ENCODE results near the gene MYO5A.

MYO5A gene

GRCh38 chr15:52284164-52284563, 244.5 kb downstream of the MYO5A start:
- FAIRE-seq, result no peak

DNA sequence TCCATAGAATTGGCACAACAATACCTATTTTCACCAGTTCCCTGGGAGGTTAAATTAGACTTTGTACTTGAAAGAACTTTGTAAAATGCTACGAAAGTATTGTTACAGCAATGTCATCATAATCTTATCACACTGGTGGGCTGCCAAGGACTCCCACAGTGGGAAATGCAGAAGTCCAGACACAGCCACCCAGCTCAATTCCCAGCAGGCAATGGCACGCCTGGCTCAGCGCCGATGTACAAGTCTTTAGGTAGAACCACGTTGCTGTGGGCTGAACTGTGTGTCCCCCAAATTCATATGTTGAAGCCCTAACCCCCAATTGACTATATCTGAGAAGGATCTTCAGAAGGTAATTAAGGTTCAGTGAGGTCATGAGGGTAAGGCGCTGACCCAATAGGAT, 245.4 kb downstream of the MYO5A start:
- no peak for DNase-seq (ENCODE audit: insufficient read length, low spot score)
- TF ChIP-seq SPI1 (IDR thresholded peaks at IDR 0.05; ENCODE audit: low read depth, low read length) (no peak), PAX5 (IDR thresholded peaks at IDR 0.05; ENCODE audit: insufficient read depth, low read length, severe bottlenecking) (no peak), POLR2AphosphoS5 (IDR thresholded peaks at IDR 0.05; ENCODE audit: low read depth, low read length) (no peak), POU2F2 (IDR thresholded peaks at IDR 0.05; ENCODE audit: low read depth, low read length) (no peak), TAF1 (IDR thresholded peaks at IDR 0.05; ENCODE audit: low read depth, low read length) (no peak), POLR2A (IDR thresholded peaks at IDR 0.05; ENCODE audit: low read depth, low read length) (no peak)
- FAIRE-seq, result no peak

More at GRCh38 chr15:52284164-52284563, 244.5 kb downstream of the MYO5A start:
- DNase-seq (ENCODE audit: insufficient read length, low spot score), result no peak
- TF ChIP-seq PAX5 (IDR thresholded peaks at IDR 0.05; ENCODE audit: insufficient read depth, low read length, severe bottlenecking), result no peak
- no peak for TF ChIP-seq POU2F2 (IDR thresholded peaks at IDR 0.05; ENCODE audit: low read depth, low read length)
- TF ChIP-seq SPI1 (IDR thresholded peaks at IDR 0.05; ENCODE audit: low read depth, low read length), result no peak
- no peak for TF ChIP-seq POLR2AphosphoS5 (IDR thresholded peaks at IDR 0.05; ENCODE audit: low read depth, low read length)
- TF ChIP-seq TAF1 (IDR thresholded peaks at IDR 0.05; ENCODE audit: low read depth, low read length), result no peak
- no peak for TF ChIP-seq POLR2A (IDR thresholded peaks at IDR 0.05; ENCODE audit: low read depth, low read length)

DNA sequence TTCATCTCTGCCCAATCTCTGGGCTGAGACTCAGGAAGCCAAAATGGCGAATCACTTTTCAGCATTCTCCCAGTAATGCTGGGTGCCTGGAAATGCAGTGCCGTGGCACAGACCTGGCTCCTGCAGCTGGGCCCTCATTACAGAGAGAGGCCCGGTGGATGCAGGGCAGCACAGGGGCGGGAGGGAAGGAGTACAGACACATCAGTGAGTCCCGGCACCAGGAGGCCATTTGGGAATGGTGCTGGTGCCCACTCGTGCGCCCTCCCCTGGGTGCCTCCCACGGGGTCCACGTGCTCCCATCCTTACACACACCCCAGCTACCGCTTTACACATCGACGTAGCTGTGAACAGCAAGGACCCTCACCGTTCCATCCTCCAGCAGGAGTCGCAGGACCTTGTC, 246.3 kb downstream of the MYO5A start:
- no peak for TF ChIP-seq POU2F2 (IDR thresholded peaks at IDR 0.05; ENCODE audit: low read depth, low read length)
- no peak for TF ChIP-seq POLR2A (IDR thresholded peaks at IDR 0.05; ENCODE audit: low read depth, low read length)
- TF ChIP-seq PAX5 (IDR thresholded peaks at IDR 0.05; ENCODE audit: insufficient read depth, low read length, severe bottlenecking), result no peak
- TF ChIP-seq POLR2AphosphoS5 (IDR thresholded peaks at IDR 0.05; ENCODE audit: low read depth, low read length), result no peak
- TF ChIP-seq TAF1 (IDR thresholded peaks at IDR 0.05; ENCODE audit: low read depth, low read length), result no peak
- no peak for TF ChIP-seq SPI1 (IDR thresholded peaks at IDR 0.05; ENCODE audit: low read depth, low read length)
- DNase-seq (ENCODE audit: insufficient read length, low spot score) (no peak), FAIRE-seq (no peak)

DNA sequence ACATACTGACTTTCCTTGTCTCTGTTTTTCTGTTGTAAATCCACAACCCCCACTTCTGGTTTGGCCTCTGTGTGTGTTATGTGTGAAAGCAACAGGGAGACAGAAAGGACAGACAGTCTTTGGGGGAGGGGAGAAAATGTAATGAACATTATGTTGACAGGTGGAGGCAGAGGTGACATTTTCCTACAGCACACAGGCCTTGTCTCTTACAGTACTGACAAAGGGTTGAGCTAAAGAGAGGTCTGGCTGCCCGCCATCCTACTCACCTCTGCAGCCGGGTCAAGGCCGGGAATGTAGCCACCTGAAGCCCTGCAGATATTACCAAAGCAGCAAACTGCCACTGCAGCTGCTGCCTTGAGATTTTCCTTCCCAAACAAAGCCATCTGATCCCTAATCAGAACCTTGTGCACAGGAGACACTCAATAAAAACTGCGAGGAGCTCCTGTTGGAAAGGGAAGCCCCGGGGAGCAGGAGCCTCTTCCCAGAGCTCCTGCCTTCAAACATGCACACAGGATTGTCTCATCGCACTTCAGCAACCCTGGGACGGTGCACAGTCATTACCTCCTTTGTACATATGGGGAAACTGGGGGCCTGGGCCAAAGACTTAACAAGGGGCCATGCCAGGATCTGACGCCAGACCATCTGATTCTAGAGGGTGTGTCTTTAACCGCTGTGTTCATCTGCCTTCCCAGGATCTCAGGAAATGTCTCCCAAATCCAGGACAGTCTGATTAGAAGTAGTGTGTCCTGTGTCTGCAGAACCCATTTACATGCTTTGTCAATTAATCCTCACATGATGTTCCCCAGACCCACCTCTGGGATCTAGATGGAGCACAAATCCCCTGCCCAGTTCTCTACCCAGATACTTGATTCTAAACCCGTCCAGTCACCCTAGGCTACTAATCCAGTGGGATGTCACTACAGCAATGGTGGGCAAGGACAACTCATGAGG, 247.3 kb downstream of the MYO5A start:
- no peak for TF ChIP-seq POU2F2 (IDR thresholded peaks at IDR 0.05; ENCODE audit: low read depth, low read length)
- TF ChIP-seq TAF1 (IDR thresholded peaks at IDR 0.05; ENCODE audit: low read depth, low read length), result no peak
- TF ChIP-seq POLR2A (IDR thresholded peaks at IDR 0.05; ENCODE audit: low read depth, low read length), result no peak
- no peak for FAIRE-seq
- no peak for DNase-seq (ENCODE audit: insufficient read length, low spot score)

DNA sequence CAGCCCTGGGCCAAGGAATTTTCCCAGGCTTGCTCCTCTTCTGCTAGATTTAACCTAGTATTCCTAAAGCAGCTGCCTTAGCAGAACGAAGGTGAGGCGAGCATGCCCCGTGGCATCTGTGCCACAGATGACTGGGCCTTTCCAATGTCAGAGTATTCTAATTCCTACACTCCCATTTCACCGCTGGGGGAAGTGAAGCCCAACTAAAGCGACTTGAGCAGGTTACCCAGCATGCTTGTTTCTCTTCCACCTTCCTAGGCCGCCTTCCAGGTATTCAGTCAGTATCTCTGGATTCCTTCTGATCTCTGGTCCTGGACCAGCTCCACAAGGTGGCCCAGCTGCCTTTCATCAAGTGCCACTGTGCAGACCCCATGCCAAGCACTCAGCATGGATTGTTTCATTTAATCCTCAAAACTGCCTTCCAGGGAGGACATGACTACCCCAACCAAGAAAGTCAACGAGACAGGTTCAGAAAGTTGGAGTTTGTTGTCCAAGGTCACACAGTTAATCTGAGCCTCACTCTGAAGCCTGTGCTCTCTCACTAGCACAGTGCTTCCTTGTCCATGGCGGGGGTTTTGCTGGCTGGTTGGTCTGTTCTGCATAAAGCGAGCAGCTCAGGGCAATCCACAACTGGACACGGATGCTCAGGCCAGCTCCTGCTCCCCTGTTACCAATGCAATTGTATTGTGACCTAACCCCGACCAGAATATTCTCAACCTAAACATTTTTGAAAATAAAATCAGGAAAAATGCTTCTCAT, 248.2 kb downstream of the MYO5A start:
- no peak for TF ChIP-seq POLR2A (IDR thresholded peaks at IDR 0.05; ENCODE audit: low read depth, low read length)
- no peak for TF ChIP-seq POU2F2 (IDR thresholded peaks at IDR 0.05; ENCODE audit: low read depth, low read length)
- TF ChIP-seq SPI1 (IDR thresholded peaks at IDR 0.05; ENCODE audit: low read depth, low read length), result no peak
- no peak for TF ChIP-seq PAX5 (IDR thresholded peaks at IDR 0.05; ENCODE audit: insufficient read depth, low read length, severe bottlenecking)
- TF ChIP-seq TAF1 (IDR thresholded peaks at IDR 0.05; ENCODE audit: low read depth, low read length), result no peak
- DNase-seq (ENCODE audit: insufficient read length, low spot score) (no peak), FAIRE-seq (no peak)

- DNase-seq (ENCODE audit: insufficient read length, low spot score) (no peak), FAIRE-seq (no peak)
- no peak for TF ChIP-seq SPI1 (IDR thresholded peaks at IDR 0.05; ENCODE audit: low read depth, low read length)
- TF ChIP-seq POU2F2 (IDR thresholded peaks at IDR 0.05; ENCODE audit: low read depth, low read length), result no peak
- TF ChIP-seq PAX5 (IDR thresholded peaks at IDR 0.05; ENCODE audit: insufficient read depth, low read length, severe bottlenecking), result no peak
- TF ChIP-seq TAF1 (IDR thresholded peaks at IDR 0.05; ENCODE audit: low read depth, low read length), result no peak
- no peak for TF ChIP-seq POLR2A (IDR thresholded peaks at IDR 0.05; ENCODE audit: low read depth, low read length)
- TF ChIP-seq POLR2AphosphoS5 (IDR thresholded peaks at IDR 0.05; ENCODE audit: low read depth, low read length), result no peak
These were observed 249.9 kb downstream of the MYO5A start for GRCh38 chr15:52278636-52279367.

DNA sequence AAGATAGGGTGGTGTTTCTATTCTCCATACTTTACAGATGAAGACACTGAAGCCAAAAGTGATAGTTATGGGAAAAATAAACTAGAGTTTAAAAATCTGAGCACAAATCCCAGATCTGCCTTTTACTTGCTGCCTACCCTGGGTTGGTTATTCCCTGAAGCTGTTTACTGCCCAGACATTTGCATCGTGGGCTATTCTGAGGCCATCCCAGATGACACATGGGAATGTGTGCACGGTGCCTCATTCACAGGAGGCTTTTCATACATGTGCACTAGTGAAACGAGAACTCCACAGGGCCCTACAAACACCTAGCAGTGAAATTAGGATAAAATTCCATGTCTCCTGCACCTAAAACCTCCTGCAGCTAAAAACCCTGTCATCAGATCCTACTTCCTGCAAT, 250.5 kb downstream of the MYO5A start:
- DNase-seq (ENCODE audit: insufficient read length, low spot score) (no peak), FAIRE-seq (no peak)
- TF ChIP-seq TAF1 (IDR thresholded peaks at IDR 0.05; ENCODE audit: low read depth, low read length) (no peak), POLR2A (IDR thresholded peaks at IDR 0.05; ENCODE audit: low read depth, low read length) (no peak), POLR2AphosphoS5 (IDR thresholded peaks at IDR 0.05; ENCODE audit: low read depth, low read length) (no peak), SPI1 (IDR thresholded peaks at IDR 0.05; ENCODE audit: low read depth, low read length) (no peak), PAX5 (IDR thresholded peaks at IDR 0.05; ENCODE audit: insufficient read depth, low read length, severe bottlenecking) (no peak), POU2F2 (IDR thresholded peaks at IDR 0.05; ENCODE audit: low read depth, low read length) (no peak)

- no peak for FAIRE-seq
- TF ChIP-seq PAX5 (IDR thresholded peaks at IDR 0.05; ENCODE audit: insufficient read depth, low read length, severe bottlenecking) (no peak), POU2F2 (IDR thresholded peaks at IDR 0.05; ENCODE audit: low read depth, low read length) (no peak), POLR2A (IDR thresholded peaks at IDR 0.05; ENCODE audit: low read depth, low read length) (no peak), SPI1 (IDR thresholded peaks at IDR 0.05; ENCODE audit: low read depth, low read length) (no peak), POLR2AphosphoS5 (IDR thresholded peaks at IDR 0.05; ENCODE audit: low read depth, low read length) (no peak), TAF1 (IDR thresholded peaks at IDR 0.05; ENCODE audit: low read depth, low read length) (no peak)
- DNase-seq (ENCODE audit: insufficient read length, low spot score), result no peak
These were observed 251.1 kb downstream of the MYO5A start for GRCh38 chr15:52277575-52277974.
